Raji (cell line): ENCODE results near the gene SFMBT1.

Experiments
- POLR2A ChIP-seq: IDR thresholded peaks from 2 replicates; pipeline ENCODE4 v1.6.1; 2011; ENCODE audit warnings: low read depth, low read length, control low read depth; ENCODE audit not compliant: insufficient read depth

The SFMBT1 gene

DNA sequence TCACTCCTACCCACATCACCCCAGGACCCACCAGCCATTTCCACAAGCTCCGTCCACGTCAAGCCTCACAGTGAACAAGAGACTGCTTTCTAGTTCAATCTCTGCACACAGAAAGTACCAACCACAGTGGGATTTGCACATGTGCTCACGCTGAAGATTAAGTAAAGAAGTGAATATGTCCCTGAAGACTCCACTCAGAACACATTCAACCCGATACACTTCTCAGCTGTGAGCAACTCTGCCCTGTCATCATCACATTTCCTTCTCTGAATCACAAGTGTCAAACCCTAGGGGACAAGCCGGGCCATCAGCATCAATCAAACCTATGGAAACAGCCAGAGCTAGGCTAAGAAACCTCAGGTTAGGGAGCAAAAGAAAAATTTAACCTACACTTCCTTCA lies 150.5 kb downstream of the SFMBT1 start:
- TF ChIP-seq POLR2A: no peak

GRCh38 chr3:52894756-52895155 lies 151.1 kb downstream of the SFMBT1 start:
- no peak for TF ChIP-seq POLR2A

- TF ChIP-seq POLR2A: no peak
These were observed 152.2 kb downstream of the SFMBT1 start for GRCh38 chr3:52893723-52894122.

- TF ChIP-seq POLR2A: no peak
These were observed 153.1 kb downstream of the SFMBT1 start for GRCh38 chr3:52892625-52893311.

- TF ChIP-seq POLR2A: no peak
These were observed 153.6 kb downstream of the SFMBT1 start for GRCh38 chr3:52892290-52892624.

DNA sequence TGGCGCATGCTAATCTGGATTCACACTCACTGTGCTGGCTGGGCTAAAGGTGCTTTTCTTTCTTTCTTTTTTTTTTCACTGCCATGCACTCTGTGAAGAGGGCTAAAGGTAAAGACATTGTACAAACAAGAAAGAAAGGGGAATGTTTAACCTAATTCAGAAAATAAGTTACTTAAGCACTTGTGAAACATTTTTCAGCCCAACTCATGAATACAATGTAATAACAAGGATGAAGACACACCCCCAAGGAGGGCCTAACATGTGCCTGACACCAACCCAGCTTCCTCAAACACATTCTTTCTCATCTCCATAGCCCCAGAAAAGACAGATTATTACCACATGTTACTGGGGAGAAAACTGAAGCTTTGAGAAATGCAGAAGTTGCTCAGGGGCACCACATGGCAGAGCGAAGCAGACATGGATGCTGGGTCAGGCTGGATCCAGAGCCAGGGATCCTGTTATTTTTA lies 154.2 kb downstream of the SFMBT1 start:
- no peak for TF ChIP-seq POLR2A

- no peak for TF ChIP-seq POLR2A
These were observed 154.7 kb downstream of the SFMBT1 start for GRCh38 chr3:52891164-52891563.

DNA sequence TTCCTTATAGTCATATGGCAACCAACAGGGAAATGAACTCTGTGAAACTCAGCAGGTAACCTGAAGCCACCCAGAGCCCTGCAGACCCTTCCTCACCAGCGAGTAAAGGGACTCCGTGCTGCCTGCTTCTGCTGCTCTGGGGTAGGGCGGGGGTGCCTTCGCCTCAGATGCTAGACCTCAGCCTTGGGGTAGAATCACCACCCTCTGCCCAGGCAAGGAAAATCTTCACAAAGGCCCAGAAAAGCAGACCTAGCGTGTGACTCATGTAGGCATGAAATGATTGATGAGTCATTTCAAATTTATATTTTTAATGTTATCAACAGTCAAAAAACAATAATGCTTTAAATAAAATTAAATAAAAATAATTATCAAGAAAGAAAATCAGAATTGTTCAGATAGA lies 155.1 kb downstream of the SFMBT1 start:
- TF ChIP-seq POLR2A: no peak

DNA sequence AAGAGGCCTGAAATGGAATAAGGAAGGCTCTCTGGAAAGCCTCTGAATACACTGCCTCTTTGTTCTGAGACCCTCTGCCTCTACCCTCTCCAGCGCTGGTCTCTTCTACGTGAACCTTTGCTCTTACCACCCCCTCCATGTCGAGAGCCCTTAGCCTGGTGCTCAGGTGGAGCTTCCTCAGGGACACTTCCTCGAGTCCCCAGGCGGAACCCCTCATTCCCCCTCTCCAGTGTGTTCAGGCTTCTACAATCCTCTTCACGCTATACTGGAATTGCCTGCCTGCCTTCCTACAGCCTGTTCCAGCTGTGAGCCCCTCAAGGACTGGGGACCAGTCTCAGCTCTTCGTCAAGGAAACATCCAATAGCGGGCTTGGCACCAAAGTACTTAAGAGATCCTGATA lies 156.0 kb downstream of the SFMBT1 start:
- no peak for TF ChIP-seq POLR2A

DNA sequence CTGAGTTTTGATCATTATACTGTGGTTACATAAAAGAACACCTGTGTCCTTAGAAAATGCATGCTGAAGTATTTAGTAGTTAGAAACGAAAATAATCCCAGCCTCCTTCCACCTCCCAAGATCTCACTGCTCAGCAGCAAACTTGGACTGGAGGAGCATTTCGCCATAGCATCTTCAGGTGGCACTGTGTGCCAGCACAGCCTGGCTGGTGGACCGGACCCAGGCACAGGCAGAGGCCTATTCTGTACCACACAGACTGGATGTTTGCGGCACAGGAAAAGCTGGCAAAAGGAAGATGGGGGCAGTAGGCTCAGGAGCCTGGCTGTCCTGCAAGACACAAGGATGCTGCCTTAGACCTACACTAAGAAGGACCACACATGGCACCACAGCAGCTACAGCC lies 158.7 kb downstream of the SFMBT1 start:
- TF ChIP-seq POLR2A: no peak

DNA sequence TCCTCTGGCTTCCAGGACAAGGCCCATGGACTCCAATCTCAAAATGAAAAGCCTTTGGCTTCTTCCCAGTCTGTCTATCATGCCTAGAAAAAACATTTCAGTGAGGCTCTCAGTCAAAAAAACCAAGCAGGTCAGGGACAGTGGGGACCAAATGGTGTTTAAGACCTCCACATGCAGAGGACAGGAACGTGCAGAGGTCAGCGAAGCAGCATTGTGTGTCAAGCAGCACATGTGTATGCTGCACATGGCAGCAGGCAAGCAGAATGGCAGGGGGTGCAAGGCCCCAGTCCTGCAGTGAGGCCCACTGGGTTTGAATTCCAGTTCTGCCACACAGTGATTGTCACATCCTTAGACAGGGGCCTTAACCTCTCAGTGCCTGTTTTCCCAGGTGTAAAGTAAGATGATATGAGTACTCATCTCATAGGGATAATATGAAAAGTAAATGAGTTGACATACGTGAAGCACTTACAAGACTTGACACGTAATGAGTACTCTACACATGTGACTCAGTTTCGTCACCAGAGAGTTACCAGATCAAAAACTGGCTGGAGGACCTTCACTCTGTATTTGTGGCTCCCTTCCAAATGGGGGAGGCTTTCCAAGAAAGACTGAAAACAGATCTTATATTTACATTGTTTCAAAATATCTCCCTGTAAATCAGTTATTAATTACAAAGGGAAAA lies 159.7 kb downstream of the SFMBT1 start:
- no peak for TF ChIP-seq POLR2A

DNA sequence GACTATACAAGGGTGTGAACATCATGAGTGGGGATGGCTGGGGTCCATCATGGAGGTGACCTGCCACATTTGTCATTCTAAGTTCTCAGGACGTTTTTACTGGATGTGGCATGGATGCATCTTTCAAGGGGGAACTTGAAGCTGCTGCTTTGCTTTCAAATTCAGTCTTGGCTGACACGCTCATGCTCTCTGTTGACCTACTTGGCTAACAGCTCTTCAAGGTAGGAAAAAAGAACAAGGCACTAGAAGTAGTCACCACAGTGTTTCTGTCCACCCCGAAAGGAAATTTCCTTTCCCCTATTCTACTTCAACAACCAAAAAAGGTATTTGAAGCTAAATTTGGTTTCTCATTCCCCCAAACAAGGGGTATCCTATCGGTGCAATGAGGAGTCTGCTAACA lies 163.5 kb downstream of the SFMBT1 start:
- no peak for TF ChIP-seq POLR2A

DNA sequence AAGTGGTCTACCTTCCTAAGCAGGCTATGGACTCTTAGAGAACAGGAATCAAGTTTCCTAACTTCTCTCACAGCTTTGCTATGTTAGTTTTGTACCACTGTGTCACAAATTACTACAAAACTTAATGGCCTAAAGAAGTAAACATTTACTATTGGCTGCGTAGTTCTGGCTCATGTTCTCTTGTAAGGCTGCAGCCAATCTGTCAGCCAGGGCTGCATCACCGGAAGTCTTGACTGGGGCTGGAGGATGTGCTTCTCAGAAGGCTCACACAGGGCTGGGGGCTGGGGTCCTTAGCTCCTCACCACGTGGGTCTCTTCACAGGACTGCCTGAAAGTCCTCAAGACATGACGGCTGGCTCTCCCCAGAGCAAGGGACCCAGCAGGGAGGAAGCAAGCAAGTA lies 164.0 kb downstream of the SFMBT1 start:
- no peak for TF ChIP-seq POLR2A

- TF ChIP-seq POLR2A: no peak
These were observed 165.4 kb downstream of the SFMBT1 start for GRCh38 chr3:52880474-52880873.

GRCh38 chr3:52880047-52880446 lies 165.8 kb downstream of the SFMBT1 start:
- no peak for TF ChIP-seq POLR2A

- TF ChIP-seq POLR2A: no peak
These were observed 166.3 kb downstream of the SFMBT1 start for GRCh38 chr3:52879581-52879980.

- no peak for TF ChIP-seq POLR2A
These were observed 166.8 kb downstream of the SFMBT1 start for GRCh38 chr3:52879090-52879489.
